K562 (cell line): ENCODE data around the gene HEBP1. TPM values are rescaled to one million over a fixed set of nuclear protein-coding genes. Genes with fewer than 3 reads are reported as not detected.

ENCODE experiments used
- ATAC-seq: fragments of 200-7000 bp; cut with Tn5 transposase; 3 replicates; pipeline ENCODE4 v1.9.1; 2020; ENCODE audit warnings: moderate library complexity
- BruUV-seq: library from RNA; stranded (reverse); fragments of 400-500 nt; replicated peaks from 2 replicates; lab custom pipeline; 2021; lab: Mats Ljungman, UMichigan
- CTCF ChIA-PET: fragments of 300-600 bp; formaldehyde crosslinking; extraction: SDS; loops from one replicate; lab custom pipeline; 2021; ENCODE audit warnings: low intra/inter-chr PET ratio; lab: Yijun Ruan, JAX
- POLR2A ChIA-PET: fragments of 300-600, 350-650 bp; sonication (Branson Sonifier 250); formaldehyde crosslinking; extraction: SDS; loops from one replicate; lab custom pipeline; 2021; ENCODE audit warnings: antibody characterized with exemption, inconsistent platforms; lab: Yijun Ruan, JAX
- DNase-seq, 4 experiments: peaks; one replicate each; pipeline versions ENCODE4 v3.0.0 to v3.0.0-alpha.2; 2011 to 2018; ENCODE audit warnings: low spot score in 3 of 4, mixed read lengths in 3 of 4; ENCODE audit errors: extremely low read depth in 1 of 4
- FAIRE-seq: peaks from 2 replicates; lab custom pipeline; 2011; peaks lifted over from hg19 to GRCh38; lab: Jason Lieb, UNC
- H2AFZ ChIP-seq: 2 replicates; pipeline ENCODE4 v1.6.0; 2011; ENCODE audit warnings: low read depth, low read length, control low read depth, inconsistent platforms
- H3K27ac ChIP-seq: fragments of 200-600 bp; 3 replicates; pipeline ENCODE4 v1.8.0; 2011; ENCODE audit warnings: low read depth, mild to moderate bottlenecking, control low read depth, inconsistent platforms, low read length, moderate library complexity, mixed read lengths; ENCODE audit errors: extremely low read depth
- H3K27me3 ChIP-seq, 2 experiments: fragments of 300-600 bp in 1 of 2; 2 replicates in 1 of 2; 3 replicates in 1 of 2; pipeline versions ENCODE4 v1.6.0 to v1.8.0; 2011; ENCODE audit warnings: inconsistent platforms in 2 of 2, low read length in 2 of 2, mild to moderate bottlenecking in 1 of 2, mixed read lengths in 1 of 2, moderate library complexity in 1 of 2; ENCODE audit not compliant: control insufficient read depth in 2 of 2, insufficient read depth in 2 of 2
- H3K36me3 ChIP-seq: fragments of 300-600 bp; 3 replicates; pipeline ENCODE4 v1.8.0; 2011; ENCODE audit warnings: mild to moderate bottlenecking, low read length, inconsistent platforms; ENCODE audit not compliant: control insufficient read depth, insufficient read depth
- H3K4me1 ChIP-seq, 2 experiments: fragments of 200-600 bp in 1 of 2; replicated peaks in 1 of 2; 2 replicates in 1 of 2; 3 replicates in 1 of 2; pipeline versions ENCODE4 v1.5.1 to v1.8.0; 2011; ENCODE audit warnings: inconsistent platforms in 2 of 2, low read length in 2 of 2, mild to moderate bottlenecking in 1 of 2, mixed read lengths in 1 of 2, moderate library complexity in 1 of 2; ENCODE audit not compliant: control insufficient read depth in 2 of 2, insufficient read depth in 2 of 2
- H3K4me2 ChIP-seq: 2 replicates; pipeline ENCODE4 v1.6.1; 2011; ENCODE audit warnings: low read length, control low read depth, inconsistent platforms, mixed read lengths; ENCODE audit not compliant: insufficient read depth
- H3K4me3 ChIP-seq: fragments of 200-600 bp; sonication (generic), shearing (Covaris generic); 2 replicates; pipeline ENCODE4 v1.5.1; 2016; ENCODE audit warnings: control low read depth, inconsistent platforms
- H3K79me2 ChIP-seq: fragments of 200-600 bp; 3 replicates; pipeline ENCODE4 v1.8.0; 2011; ENCODE audit warnings: low read length, inconsistent platforms; ENCODE audit not compliant: control insufficient read depth, insufficient read depth
- H3K9ac ChIP-seq, 2 experiments: 2 replicates each; pipeline versions ENCODE4 v1.6.0 to v1.6.1; 2011; ENCODE audit warnings: low read depth in 2 of 2, low read length in 2 of 2, control low read depth in 1 of 2, inconsistent platforms in 1 of 2, mild to moderate bottlenecking in 1 of 2, mixed read lengths in 1 of 2; ENCODE audit not compliant: insufficient read depth in 1 of 2
- H3K9me1 ChIP-seq: one replicate; pipeline ENCODE4 v1.6.0; 2011; ENCODE audit warnings: inconsistent platforms, mild to moderate bottlenecking, low read length, moderate library complexity; ENCODE audit not compliant: control insufficient read depth, insufficient read depth
- H3K9me3 ChIP-seq: replicated peaks from 2 replicates; pipeline ENCODE4 v1.5.1; 2011; ENCODE audit warnings: low read depth, low read length, inconsistent platforms; ENCODE audit not compliant: control insufficient read depth, insufficient read depth
- H4K20me1 ChIP-seq: replicated peaks from 2 replicates; pipeline ENCODE4 v1.6.1; 2011; ENCODE audit warnings: low read length, inconsistent platforms, mixed read lengths; ENCODE audit not compliant: control insufficient read depth, insufficient read depth
- DMBX1 ChIP-seq: fragments of 250-450 bp; sonication (Bioruptor Pico); IDR thresholded peaks from 2 replicates; pipeline ENCODE4 v1.8.0; 2022; ENCODE audit warnings: inconsistent platforms, mild to moderate bottlenecking, moderate library complexity, borderline replicate concordance
- JUNB ChIP-seq: fragments of 450-650 bp; formaldehyde crosslinking; conservative IDR thresholded peaks from 2 replicates; pipeline ENCODE4 v1.4.0; 2020; ENCODE audit warnings: mild to moderate bottlenecking
- RBM25 ChIP-seq: fragments of 200-400 bp; formaldehyde crosslinking; IDR thresholded peaks from 2 replicates; pipeline ENCODE4 v1.6.1; 2018; ENCODE audit warnings: low read length, low read depth, moderate library complexity; ENCODE audit not compliant: severe bottlenecking
- TFAM ChIP-seq: fragments of 250-450 bp; sonication (Bioruptor Pico); conservative IDR thresholded peaks from 2 replicates; pipeline ENCODE4 v1.5.0; 2021; ENCODE audit warnings: mild to moderate bottlenecking, moderate library complexity
- ZNF121 ChIP-seq: sonication (generic); formaldehyde crosslinking; conservative IDR thresholded peaks from 2 replicates; pipeline ENCODE4 v1.8.0; 2022; ENCODE audit warnings: missing genetic modification reagents
- WGBS: fragments of 100-300 bp; shearing (Covaris generic); methylation state at CpG from one replicate; pipeline ENCODE4 v1.1.6; 2016; ENCODE audit warnings: low coverage, mixed read lengths; ENCODE audit not compliant: insufficient coverage; ENCODE audit errors: missing lambda C conversion rate; 5-methylcytosine and 5-hydroxymethylcytosine counted together
- in situ Hi-C: fragments of 300-500 bp; cut with MboI; formaldehyde crosslinking; loops from 4 replicates; pipeline ENCODE4 v1.15.0; 2018; ENCODE audit warnings: inconsistent platforms, mixed read lengths
- intact Hi-C: fragments of 100-400 bp; cut with micrococcal nuclease; formaldehyde crosslinking; loops from 2 replicates; pipeline ENCODE4 v1.14.2; 2022
- polyA plus RNA-seq, 8 experiments: library from polyadenylated mRNA; depleted of rRNA in 4 of 8; stranded (reverse) in 5 of 8; unstranded in 3 of 8; fragments of >200 nt; fragmentation: Nextera tagmentation in 2 of 8; fragmentation: Illumina TruSeq in 1 of 8; extraction: Ambion mirVana in 2 of 8; extraction: Trizol in 1 of 8; gene quantifications; 2 replicates each; pipeline versions ENCODE4 v1.2.1 to v1.2.3, GENCODE V29; 2011 to 2014; ENCODE audit warnings: inconsistent platforms in 1 of 8, missing spikeins in 1 of 8
- total RNA-seq, 7 experiments: library from RNA; depleted of rRNA in 6 of 7; stranded (reverse); fragments of >200 nt in 6 of 7; fragmentation: Illumina TruSeq in 2 of 7; extraction: Trizol in 2 of 7; gene quantifications; 2 replicates each; pipeline versions ENCODE4 v1.2.1 to v1.2.3, GENCODE V29; 2011 to 2021; ENCODE audit warnings: low replicate concordance in 1 of 7

Gene HEBP1
- total and polyA plus RNA-seq, 9 of the 15 experiments (the other 6 are each of a cell fraction or from before 2014, with no cell fraction given), result 1.1 to 10.1 (median 2.4) TPM

- POLR2A ChIA-PET, result no interaction called here
- H3K27me3 ChIP-seq, result no peaks in the 10 kb centered on the region
- no peak overlapping the region for H2AFZ ChIP-seq
- TF ChIP-seq DMBX1 (CRISPR knock-in tag) (no peak), TFAM (no peak), ZNF121 (CRISPR knock-in tag) (0 out of 2 replicates have a peak, but pooled peaks have one; percentile 22), JUNB (CRISPR knock-in tag) (no peak), RBM25 (peak; percentile 31)
- WGBS, result 79% methylated on average over 4 of the region's 4 CpGs
- in situ Hi-C loops (no loop called here), intact Hi-C loops (no loop called here)
- no peaks in the 10 kb centered on the region for H3K9me3 ChIP-seq
- no peaks in the 10 kb centered on the region for H3K36me3 ChIP-seq
- H3K27ac ChIP-seq, result no peak overlapping the region
- peaks cover 0 to 2% of the 10 kb centered on the region in 2 experiments; a peak in 2 of 5 replicates for H3K4me1 ChIP-seq
- CTCF ChIA-PET, result no interaction called here
- H3K9me1 ChIP-seq, result no peaks in the 10 kb centered on the region
- ATAC-seq, result no peak
- H4K20me1 ChIP-seq, result no peaks in the 10 kb centered on the region
- H3K79me2 ChIP-seq, result no peaks in the 10 kb centered on the region
- BruUV-seq, result no TSS peak
- no peak for DNase-seq
- no peak overlapping the region for H3K4me3 ChIP-seq
- no peak overlapping the region for H3K4me2 ChIP-seq
- FAIRE-seq, result no peak
- H3K9ac ChIP-seq, result no peak overlapping the region
These were observed 6.7 kb downstream of the HEBP1 start for GRCh38 chr12:12993367-12993766.
